Endothelial cell of umbilical vein (primary cell): ENCODE results near the gene TOP3B.

Experiments used
- CTCF ChIP-seq, 2 donors: IDR thresholded peaks; 1 replicate in 1 of 2; 2 replicates in 1 of 2; pipeline ENCODE4 v1.5.1; 2011; ENCODE audit warnings: low read length in 2 of 2, mild to moderate bottlenecking in 2 of 2, moderate library complexity in 2 of 2, control low read depth in 1 of 2, inconsistent platforms in 1 of 2, low read depth in 1 of 2; ENCODE audit not compliant: insufficient read depth in 1 of 2; ENCODE audit errors: extremely low read depth in 1 of 2
- EZH2 ChIP-seq: IDR thresholded peaks from 2 replicates; pipeline ENCODE4 v1.6.1; 2012; ENCODE audit warnings: borderline replicate concordance, low read depth, mild to moderate bottlenecking, moderate library complexity, low read length, inconsistent platforms; ENCODE audit not compliant: severe bottlenecking
- GATA2 ChIP-seq: IDR thresholded peaks from 2 replicates; pipeline ENCODE4 v1.7.0; 2011; ENCODE audit warnings: low read depth, mild to moderate bottlenecking, moderate library complexity, mixed read lengths, low read length; ENCODE audit not compliant: insufficient read length, insufficient read depth
- JUN ChIP-seq: IDR thresholded peaks from 2 replicates; pipeline ENCODE4 v1.6.1; 2011; ENCODE audit warnings: borderline replicate concordance, low read depth; ENCODE audit not compliant: insufficient read length, insufficient read depth
- MAX ChIP-seq: IDR thresholded peaks from 2 replicates; pipeline ENCODE4 v1.6.1; 2011; ENCODE audit not compliant: insufficient read depth, insufficient read length
- POLR2A ChIP-seq: IDR thresholded peaks from 2 replicates; pipeline ENCODE4 v1.6.1; 2012; ENCODE audit warnings: low read depth, mild to moderate bottlenecking, control low read depth, low read length
- POLR2AphosphoS5 ChIP-seq: IDR thresholded peaks from 2 replicates; pipeline ENCODE4 v1.6.1; 2012; ENCODE audit warnings: low read depth, mild to moderate bottlenecking, control low read depth, low read length, moderate library complexity; ENCODE audit not compliant: insufficient read depth

GRCh38 chr22:22015631-22016030, 33.0 kb upstream of the TOP3B start:
- TF ChIP-seq CTCF (IDR thresholded peaks at IDR 0.05; ENCODE audit: extremely low read depth in 1 of 2, insufficient read depth in 1 of 2, low read depth in 1 of 2, low read length in 2 of 2) (no peak), POLR2AphosphoS5 (no peak), POLR2A (no peak), EZH2 (no peak), MAX (no peak), GATA2 (no peak), JUN (no peak)
